Body of pancreas (tissue), 4 donors: Measurements from ENCODE around the gene AVPI1.
A peak's percentile ranks its signal among the peaks of the same experiment; 100 is the strongest.

Experiments
- POLR2A ChIP-seq, 3 donors: fragments of 450-650 bp; IDR thresholded peaks; one replicate each; pipeline ENCODE4 v1.6.1; 2016; ENCODE audit warnings: antibody characterized with exemption in 3 of 3, mild to moderate bottlenecking in 2 of 3
- TF ChIP-seq, protein P1 (sequence below), 7 experiments: fragments of 450-650 bp in 4 of 7; fragments of 200-600 bp in 3 of 7; sonication (generic) in 3 of 7; IDR thresholded peaks; one replicate each; pipeline ENCODE4 v1.5.1; 2016 to 2019; ENCODE audit warnings: antibody characterized with exemption in 7 of 7

GRCh38 chr10:97687785-97688781 lies 1.0 kb upstream of the AVPI1 start:
- TF ChIP-seq POLR2A (IDR thresholded peaks at IDR 0.05) = peak in 1 of 3 donors; percentile 6
- TF ChIP-seq, protein P1, sequence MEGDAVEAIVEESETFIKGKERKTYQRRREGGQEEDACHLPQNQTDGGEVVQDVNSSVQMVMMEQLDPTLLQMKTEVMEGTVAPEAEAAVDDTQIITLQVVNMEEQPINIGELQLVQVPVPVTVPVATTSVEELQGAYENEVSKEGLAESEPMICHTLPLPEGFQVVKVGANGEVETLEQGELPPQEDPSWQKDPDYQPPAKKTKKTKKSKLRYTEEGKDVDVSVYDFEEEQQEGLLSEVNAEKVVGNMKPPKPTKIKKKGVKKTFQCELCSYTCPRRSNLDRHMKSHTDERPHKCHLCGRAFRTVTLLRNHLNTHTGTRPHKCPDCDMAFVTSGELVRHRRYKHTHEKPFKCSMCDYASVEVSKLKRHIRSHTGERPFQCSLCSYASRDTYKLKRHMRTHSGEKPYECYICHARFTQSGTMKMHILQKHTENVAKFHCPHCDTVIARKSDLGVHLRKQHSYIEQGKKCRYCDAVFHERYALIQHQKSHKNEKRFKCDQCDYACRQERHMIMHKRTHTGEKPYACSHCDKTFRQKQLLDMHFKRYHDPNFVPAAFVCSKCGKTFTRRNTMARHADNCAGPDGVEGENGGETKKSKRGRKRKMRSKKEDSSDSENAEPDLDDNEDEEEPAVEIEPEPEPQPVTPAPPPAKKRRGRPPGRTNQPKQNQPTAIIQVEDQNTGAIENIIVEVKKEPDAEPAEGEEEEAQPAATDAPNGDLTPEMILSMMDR (IDR thresholded peaks at IDR 0.05) = no peak
